ENCODE measurements around the gene HMOX2.

GRCh38 chr16:4442371-4442770, 33.8 kb upstream of the HMOX2 start:
- TF ChIP-seq GATA2 (IDR thresholded peaks at IDR 0.05; ENCODE audit: low read depth, low read length) (no peak), GATA3 (IDR thresholded peaks at IDR 0.05; ENCODE audit: low read depth, low read length) (no peak)
